Activated CD4-positive, alpha-beta T cell treated with anti-CD3 and anti-CD28 coated beads, Interleukin-2, amount 50 U/mL, for 24 hours (primary cell): ENCODE results near the gene DUOX2.
"Not testable (repeated sequence)": the region's sequence is repeated elsewhere in the genome, so short reads cannot be mapped to it uniquely, and the experiment has no call there.

Experiments used
- DNase-seq, 2 donors: peaks; one replicate each; pipeline ENCODE4 v3.0.0-alpha.2; 2020; ENCODE audit warnings: low read depth in 1 of 2, low spot score in 1 of 2

Gene DUOX2

GRCh38 chr15:45102226-45102625 lies 11.7 kb downstream of the DUOX2 start:
- DNase-seq = no peak

- no peak for DNase-seq
Measured at GRCh38 chr15:45101749-45102148, 12.2 kb downstream of the DUOX2 start.

DNA sequence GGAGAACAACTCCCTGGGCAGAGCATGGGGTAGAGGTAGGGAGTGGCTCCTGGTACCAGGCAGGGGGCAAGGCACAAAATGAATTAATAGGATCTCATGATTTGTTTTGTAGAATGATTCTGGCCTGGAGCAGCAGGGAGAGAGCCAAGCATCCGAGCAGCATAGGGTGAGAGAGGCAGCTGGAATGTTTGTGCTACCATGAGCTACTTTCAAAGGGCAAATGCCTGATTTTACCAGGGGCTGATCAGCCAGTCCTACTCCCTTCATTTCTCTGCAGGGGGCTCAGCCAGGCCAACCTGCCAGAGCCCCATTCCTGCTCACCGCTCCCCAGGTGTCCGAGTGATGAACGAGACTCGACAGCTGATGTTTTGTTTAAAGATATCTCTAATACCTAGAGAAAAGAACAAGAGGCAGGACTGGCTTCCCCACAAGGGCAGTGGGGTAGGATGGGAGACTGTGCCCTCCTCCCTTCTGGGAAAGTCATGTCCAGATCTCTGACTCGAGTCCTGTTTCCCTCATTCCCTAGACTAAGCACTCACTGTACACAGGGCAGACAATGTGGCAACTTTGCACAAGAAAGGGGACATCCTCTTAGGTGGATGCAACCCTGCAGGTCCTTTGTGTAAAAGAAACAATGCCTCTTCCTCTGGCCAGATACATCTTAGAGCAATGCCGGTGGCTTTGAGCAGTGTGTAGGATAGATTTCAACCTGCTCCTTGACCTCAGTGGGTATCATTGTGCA lies 12.9 kb downstream of the DUOX2 start:
- DNase-seq = no peak

DNA sequence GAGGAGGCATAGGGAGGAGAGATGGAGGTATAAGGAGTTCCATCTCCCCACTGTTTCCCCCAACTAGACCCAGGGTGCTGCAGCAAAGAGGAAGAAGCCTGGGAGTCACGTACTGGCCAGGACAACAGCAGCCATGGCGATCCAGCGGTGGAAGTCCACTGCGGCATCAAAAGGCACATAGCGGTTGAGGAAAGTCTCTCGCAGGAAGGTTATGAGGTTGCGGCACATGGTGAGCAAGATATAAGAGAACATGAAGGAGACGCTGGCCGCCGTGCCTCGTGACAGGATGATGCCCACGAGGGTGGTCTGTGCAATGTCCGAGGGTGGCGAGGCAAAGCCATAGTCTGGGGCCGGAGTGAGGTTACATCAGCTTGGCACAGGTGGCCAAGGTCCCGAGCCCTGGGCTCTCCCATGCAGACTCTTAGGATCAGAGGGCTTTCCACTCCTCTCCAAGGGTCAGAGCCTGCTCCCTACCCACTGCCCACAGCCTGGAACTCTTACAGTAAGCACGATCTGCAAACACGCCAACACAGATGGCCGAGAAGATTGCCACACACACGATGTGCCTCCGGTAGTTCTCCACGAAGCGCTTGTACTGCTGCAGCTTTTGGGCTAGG lies 14.3 kb downstream of the DUOX2 start:
- DNase-seq = no peak

DNA sequence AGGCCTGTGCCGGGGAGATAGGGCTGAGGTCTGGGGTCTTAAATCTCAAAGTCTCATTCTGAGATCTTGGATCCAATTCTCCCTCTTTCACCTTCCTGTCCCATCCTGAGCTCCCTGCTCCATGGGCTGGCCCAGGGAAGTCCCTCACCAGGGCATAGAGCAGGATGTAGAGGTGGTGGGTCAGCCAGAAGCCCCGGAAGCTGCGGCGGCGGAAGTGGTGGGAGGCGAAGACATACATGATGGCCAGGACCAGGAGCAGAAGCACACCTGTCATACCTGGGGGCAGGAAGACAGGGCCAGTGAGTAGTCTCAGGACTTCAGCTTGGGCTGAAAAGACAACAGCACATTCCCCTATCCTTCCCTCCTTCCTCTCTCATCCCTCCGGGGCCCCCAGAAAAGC lies 16.5 kb downstream of the DUOX2 start:
- DNase-seq = no peak

GRCh38 chr15:45095661-45096060 lies 18.3 kb downstream of the DUOX2 start:
- DNase-seq = no peak

DNA sequence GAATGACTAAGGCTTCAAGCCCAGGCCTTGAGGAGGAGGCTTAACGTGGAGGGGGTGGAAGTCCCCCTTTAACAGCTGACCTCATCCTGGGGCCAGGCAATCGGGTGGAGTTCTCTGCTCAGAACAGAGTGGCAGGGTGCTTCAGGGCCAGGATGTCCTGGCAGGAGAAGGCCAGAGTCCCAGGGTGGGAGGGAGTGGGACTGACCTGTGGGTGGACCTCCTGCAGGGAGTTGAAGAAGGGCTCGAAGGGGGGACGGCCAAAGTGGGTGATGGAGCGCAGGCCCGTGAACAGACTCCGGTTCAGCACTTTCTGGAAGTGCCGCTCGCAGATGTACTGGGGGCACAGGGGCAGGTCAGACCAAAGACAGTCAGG lies 19.6 kb downstream of the DUOX2 start:
- DNase-seq = no peak

DNA sequence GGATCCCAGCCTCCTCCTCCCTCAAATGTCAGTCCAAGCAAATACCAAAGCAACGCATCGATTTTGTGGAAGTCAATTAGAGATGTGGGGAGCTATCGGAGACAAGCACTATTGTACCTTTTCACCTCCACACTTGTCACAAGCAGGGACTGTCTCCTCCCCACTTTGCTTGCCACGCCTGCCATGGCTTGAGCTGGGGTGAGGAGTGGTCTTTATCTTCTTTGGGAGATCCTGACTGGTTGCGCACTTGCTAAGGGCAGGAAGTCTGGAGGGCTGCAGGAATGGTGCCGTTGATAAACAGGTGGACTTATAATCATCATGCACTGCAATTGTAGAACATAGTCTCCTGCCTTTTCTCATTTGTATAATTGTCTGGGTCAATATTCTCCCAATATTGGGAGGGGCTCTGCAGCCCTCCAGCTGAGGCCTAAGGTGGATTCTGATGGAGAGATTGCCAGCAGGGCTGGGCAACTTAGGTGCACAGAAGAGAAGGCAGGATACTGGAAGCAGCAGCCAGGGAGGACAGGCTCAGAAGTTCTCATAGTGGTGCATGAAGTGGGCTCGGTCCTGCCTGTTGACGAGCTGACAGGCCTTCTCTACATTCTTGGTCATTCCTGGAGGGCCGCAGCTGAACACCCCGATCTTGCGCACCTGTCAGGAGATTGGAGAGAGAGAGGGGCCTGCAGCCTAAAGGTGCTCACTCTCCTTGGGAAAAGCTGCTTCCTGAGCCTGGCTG lies 20.2 kb downstream of the DUOX2 start:
- DNase-seq = no peak

DNA sequence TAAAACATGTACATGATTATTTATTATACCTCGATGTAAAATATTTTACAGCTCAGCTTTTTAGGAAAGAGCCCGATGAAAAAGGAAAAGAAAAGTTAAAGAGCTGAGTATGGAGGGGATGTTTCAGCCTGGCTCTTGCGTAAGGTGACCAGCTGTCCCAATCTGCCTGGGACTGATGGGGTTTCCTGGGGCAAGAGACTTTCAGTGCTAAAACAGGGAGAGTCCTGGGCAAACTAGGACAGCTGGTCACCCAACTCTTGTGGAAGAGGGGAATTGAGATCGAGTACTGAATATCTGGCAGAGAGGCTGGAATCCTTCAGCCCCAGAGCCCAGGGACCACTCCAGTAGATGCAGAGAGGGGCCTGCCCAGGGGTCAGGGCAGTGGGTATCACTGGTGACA lies 21.0 kb downstream of the DUOX2 start:
- DNase-seq = no peak

DNA sequence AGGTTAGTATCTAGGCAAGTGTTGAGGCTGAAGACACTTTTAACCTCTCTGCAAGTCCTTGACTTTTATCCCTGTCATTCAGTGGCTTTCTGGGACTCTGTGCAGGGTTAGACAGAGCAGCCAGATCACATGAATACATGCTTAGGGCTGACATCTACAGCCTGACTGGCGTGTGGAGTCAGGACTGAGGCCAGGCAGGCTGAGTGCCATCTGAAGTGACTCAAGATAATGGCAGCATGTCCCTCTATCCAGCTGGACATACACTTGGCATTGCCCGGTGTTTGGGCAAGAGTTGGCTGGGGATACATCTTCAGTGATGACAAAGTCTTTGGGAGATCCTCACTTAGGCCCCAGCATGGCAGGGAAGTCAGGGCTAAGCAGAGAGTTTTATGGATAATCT lies 22.4 kb downstream of the DUOX2 start:
- DNase-seq = no peak

- no peak for DNase-seq
Measured at GRCh38 chr15:45091161-45091560, 22.8 kb downstream of the DUOX2 start.

GRCh38 chr15:45089712-45090373 lies 24.1 kb downstream of the DUOX2 start:
- DNase-seq = no peak

DNA sequence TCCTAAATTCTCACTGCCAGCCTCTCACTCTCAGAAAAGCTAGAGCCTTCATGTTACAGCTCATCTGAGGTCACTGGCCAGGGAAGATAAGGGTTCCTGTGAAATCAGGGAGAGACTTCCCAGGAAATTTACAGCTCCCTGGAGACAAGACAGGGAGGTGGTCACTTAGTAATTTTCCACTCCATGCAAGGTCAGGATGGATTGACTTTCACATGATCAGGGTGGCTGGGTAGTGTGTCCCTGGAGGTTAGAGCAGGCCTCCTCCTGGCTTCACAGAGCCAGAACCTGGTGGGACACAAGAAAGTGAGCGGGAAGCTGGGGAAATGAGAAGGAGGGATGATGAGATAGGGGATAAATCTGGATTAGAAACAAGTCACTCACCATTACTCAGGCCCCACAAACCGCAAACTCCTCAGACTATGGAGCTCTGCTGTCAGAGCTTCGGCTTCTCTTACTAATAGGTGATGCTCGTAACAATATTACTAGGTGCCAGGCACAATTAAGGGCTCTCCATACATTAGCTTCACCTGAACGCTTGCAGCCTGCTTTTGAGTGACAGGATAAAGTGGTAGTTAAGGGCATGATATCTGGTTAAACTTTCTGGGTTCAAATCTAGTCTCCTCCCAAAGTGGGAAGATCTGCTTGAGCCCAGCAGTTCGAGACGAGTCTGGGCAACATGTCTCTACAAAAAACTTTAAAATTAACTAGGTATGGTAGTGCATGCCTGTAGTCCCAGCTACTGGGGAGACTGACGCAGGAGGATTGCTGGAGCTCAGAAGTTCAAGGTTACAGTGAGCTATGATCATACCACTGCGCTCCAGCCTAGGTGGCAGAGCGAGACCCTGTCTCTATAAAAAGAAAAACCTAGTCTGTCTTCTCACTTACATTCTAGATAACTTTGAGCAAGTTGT lies 24.9 kb downstream of the DUOX2 start:
- no peak for DNase-seq

- no peak for DNase-seq
Measured at GRCh38 chr15:45087513-45087912, 26.5 kb downstream of the DUOX2 start.

GRCh38 chr15:45084163-45084562 lies 29.8 kb downstream of the DUOX2 start:
- no peak for DNase-seq

GRCh38 chr15:45083223-45083622 lies 30.7 kb downstream of the DUOX2 start:
- no peak for DNase-seq

DNA sequence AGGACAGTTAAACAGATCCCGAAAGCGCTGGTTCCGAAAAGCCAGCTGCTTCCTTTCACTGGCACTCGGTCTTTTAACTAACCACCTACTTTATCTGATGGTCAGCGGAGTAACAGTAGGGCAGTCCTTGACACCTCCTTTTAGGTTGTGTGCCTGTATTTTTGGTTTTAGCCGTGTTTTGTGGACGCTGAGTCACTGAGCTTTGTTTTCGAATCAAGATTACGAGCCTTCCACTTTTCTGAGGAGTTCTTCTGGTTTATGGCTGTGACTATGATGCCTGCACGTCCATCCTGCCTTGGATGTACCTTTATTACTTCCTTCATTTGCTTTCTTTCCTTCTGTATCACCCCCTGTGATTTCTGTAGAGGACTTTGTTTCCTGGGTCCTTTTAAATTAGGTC lies 31.6 kb downstream of the DUOX2 start:
- not testable (repeated sequence) for DNase-seq

DNA sequence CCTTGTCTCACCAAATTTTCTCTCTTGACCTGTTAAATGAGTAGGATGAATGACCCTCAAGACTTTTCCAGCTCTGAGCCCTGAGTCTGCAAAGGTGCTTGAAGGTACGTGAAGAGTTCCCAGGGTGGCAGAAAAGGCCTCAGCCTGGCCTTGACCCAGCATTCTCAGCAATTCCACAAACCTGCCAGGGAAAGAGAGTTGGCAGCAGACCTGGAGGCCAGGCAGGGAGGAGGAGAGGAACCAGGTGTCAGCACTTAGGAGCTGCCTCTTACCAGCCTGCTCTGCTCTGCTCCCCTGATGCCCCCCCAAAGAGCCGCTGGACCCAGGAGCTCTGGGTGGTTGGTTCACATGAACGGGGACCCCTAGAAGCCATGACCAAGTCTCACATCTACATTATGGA lies 33.4 kb downstream of the DUOX2 start:
- DNase-seq = not testable (repeated sequence)

DNA sequence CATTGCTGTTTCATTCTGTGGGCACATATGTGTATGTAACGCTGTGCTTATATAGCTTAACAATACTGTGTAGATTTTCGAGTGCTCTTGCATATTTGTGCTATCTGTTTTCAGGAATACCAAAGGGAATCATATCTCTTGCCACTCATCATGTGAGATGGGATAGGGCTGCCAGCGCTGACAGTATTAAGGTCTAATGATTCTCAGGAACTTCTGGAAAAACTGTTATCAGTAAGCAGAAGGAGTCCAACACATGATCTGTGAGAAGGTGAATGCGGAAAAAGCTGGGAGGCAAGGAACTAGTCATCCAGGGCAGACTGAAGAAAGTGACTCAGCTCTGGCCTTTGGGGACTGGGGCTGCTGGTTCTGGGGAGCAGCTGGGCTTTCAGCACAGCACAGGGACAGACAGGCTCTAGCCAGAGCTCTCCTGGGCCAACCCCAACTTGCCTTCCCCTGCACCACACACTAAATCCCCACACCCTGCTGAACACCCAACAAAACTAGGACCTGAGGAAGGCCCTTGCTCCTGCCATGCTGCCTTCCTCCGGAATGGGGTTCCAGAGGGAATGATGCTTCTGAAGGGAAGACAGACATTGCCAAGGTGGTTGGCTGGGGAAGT lies 34.2 kb downstream of the DUOX2 start:
- not testable (repeated sequence) for DNase-seq

- DNase-seq = not testable (repeated sequence)
Measured at GRCh38 chr15:45079201-45079600, 34.8 kb downstream of the DUOX2 start.
